ENCODE results near the gene LYL1. TPM values are rescaled to one million over a fixed set of nuclear protein-coding genes. Genes with fewer than 3 reads are reported as not detected.

LYL1 gene
- total and polyA plus RNA-seq, 2 of the 4 experiments (the other 2 are of a cell fraction), result 0.36 to 0.39 TPM

DNA sequence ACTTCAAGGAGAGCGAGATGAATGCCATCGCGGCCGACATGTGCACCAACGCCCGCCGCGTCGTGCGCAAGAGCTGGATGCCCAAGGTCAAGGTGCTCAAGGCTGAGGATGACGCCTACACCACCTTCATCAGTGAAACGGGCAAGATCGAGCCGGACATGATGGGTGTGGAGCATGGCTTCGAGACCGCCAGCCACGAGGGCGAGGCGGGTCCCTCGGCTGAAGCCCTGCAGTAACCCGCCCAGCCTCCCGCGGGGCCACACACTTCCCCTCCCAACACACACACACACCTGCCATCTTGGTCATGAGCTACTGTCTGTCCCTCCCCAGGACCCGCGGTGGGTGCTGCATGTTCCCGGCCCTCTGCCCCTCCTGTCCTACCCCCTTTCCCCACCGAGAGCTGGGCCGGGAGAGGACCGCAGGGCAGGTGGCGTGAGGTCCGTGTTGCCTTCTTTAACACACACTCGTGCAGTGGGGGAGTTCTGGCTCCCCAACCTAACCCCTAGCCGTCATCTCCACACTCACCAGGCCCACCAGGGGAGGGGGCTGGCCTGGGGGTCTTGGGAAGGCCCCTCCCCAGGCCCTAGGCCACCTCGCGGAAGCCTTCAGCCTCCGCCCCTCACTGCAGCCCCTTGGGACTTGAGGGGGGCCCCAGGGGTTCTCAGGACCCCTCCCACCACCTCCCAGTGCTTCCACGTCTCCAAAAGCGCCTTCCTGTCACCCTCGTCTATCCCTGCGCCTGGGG is 35.7 kb upstream of the LYL1 start:
- no peak for DNase-seq
- Histone ChIP-seq H3K23ac (ENCODE audit: low read depth, low read length) (no peak overlapping the region), H3K27ac (ENCODE audit: insufficient read depth, low read length) (no peak overlapping the region), H3K4ac (ENCODE audit: low read depth, low read length) (no peak overlapping the region), H3K36me3 (ENCODE audit: control insufficient read depth, insufficient read depth, low read length) (peaks cover 45% of the 10 kb centered on the region), H3K79me1 (ENCODE audit: low read depth in 1 of 2, low read length in 2 of 2) (peaks cover 23 to 67% of the 10 kb centered on the region in 2 experiments; a peak in 3 of 4 replicates), H2AK5ac (ENCODE audit: low read depth, low read length) (no peak overlapping the region), H3K27me3 (ENCODE audit: control insufficient read depth, insufficient read depth, low read length) (no peaks in the 10 kb centered on the region), H2BK20ac (ENCODE audit: low read depth, low read length) (no peak overlapping the region), H3K9ac (ENCODE audit: low read depth, low read length) (no peak overlapping the region), H2BK15ac (ENCODE audit: low read depth, low read length) (no peak overlapping the region), H3K18ac (ENCODE audit: low read depth, low read length) (no peak overlapping the region), H3K9me1 (ENCODE audit: insufficient read depth, low read length) (peaks cover 5% of the 10 kb centered on the region; the same call in 1 of the 2 replicates), H3K4me2 (ENCODE audit: low read depth, low read length) (no peak overlapping the region), H3K9me3 (ENCODE audit: control insufficient read depth, insufficient read depth, low read length) (no peaks in the 10 kb centered on the region), H4K8ac (ENCODE audit: low read depth in 2 of 2, low read length in 2 of 2) (no peak overlapping the region), H2AFZ (replicated peaks; ENCODE audit: low read length, poor library complexity) (no peak overlapping the region), H2BK5ac (ENCODE audit: low read depth, low read length, poor library complexity, severe bottlenecking) (no peak overlapping the region), H3K14ac (replicated peaks; ENCODE audit: low read depth, low read length) (no peak overlapping the region), H2BK120ac (ENCODE audit: low read depth, low read length) (no peak overlapping the region), H3K4me3 (ENCODE audit: insufficient read depth, low read depth, low read length) (no peak overlapping the region), H4K91ac (ENCODE audit: insufficient read depth, low read depth, low read length) (no peak overlapping the region), H3K56ac (ENCODE audit: extremely low read depth, insufficient read depth, low read length) (no peak overlapping the region), H2AK9ac (replicated peaks; ENCODE audit: low read depth, low read length, poor library complexity) (no peak overlapping the region), H3K4me1 (ENCODE audit: control insufficient read depth, insufficient read depth, low read length) (peaks cover 2% of the 10 kb centered on the region; the same call in 1 of the 2 replicates), H4K20me1 (ENCODE audit: insufficient read depth, low read length) (peaks cover 42% of the 10 kb centered on the region), H4K5ac (ENCODE audit: low read depth, low read length) (no peak overlapping the region)
- 97% methylated on average over 20 of the region's 40 CpGs; no CpG with 5 or more reads in 1 of the 2 experiments for WGBS, 2 experiments (ENCODE audit: extremely low coverage in 2 of 2, insufficient read length in 1 of 2)
- in situ Hi-C loops (cut with MboI; ENCODE audit: low sequenced_read_pairs) (no loop called here), intact Hi-C loops (cut with micrococcal nuclease) (no loop called here), dilution Hi-C loops (cut with HindIII; ENCODE audit: low sequenced_read_pairs, unreplicated experiment) (no loop called here)
- ATAC-seq (ENCODE audit: low read depth), result no peak
- TF ChIP-seq MAFK (IDR thresholded peaks at IDR 0.05; ENCODE audit: low read depth, low read length) (no peak), FOS (IDR thresholded peaks at IDR 0.05; ENCODE audit: low read depth, low read length) (no peak), CEBPB (IDR thresholded peaks at IDR 0.05; ENCODE audit: low read depth, low read length) (no peak), MAZ (IDR thresholded peaks at IDR 0.05; ENCODE audit: borderline replicate concordance, low read depth, low read length) (no peak), RFX5 (IDR thresholded peaks at IDR 0.05; ENCODE audit: low read depth, low read length) (no peak), SMC3 (IDR thresholded peaks at IDR 0.05; ENCODE audit: low read depth, low read length) (no peak), RAD21 (IDR thresholded peaks at IDR 0.05; ENCODE audit: low read length) (no peak), POLR2A (IDR thresholded peaks at IDR 0.05; ENCODE audit: low read depth, low read length) (no peak)
- TF ChIP-seq, protein P1, sequence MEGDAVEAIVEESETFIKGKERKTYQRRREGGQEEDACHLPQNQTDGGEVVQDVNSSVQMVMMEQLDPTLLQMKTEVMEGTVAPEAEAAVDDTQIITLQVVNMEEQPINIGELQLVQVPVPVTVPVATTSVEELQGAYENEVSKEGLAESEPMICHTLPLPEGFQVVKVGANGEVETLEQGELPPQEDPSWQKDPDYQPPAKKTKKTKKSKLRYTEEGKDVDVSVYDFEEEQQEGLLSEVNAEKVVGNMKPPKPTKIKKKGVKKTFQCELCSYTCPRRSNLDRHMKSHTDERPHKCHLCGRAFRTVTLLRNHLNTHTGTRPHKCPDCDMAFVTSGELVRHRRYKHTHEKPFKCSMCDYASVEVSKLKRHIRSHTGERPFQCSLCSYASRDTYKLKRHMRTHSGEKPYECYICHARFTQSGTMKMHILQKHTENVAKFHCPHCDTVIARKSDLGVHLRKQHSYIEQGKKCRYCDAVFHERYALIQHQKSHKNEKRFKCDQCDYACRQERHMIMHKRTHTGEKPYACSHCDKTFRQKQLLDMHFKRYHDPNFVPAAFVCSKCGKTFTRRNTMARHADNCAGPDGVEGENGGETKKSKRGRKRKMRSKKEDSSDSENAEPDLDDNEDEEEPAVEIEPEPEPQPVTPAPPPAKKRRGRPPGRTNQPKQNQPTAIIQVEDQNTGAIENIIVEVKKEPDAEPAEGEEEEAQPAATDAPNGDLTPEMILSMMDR (conservative IDR thresholded peaks at IDR 0.05; ENCODE audit: low read depth, low read length), result no peak
- ChIA-PET POLR2A (ENCODE audit: unreplicated experiment) (no interaction called here), CTCF (no interaction called here)
- BruUV-seq (replicated peaks), result no TSS peak
